ENCODE results near the gene DNAJB2.

DNA sequence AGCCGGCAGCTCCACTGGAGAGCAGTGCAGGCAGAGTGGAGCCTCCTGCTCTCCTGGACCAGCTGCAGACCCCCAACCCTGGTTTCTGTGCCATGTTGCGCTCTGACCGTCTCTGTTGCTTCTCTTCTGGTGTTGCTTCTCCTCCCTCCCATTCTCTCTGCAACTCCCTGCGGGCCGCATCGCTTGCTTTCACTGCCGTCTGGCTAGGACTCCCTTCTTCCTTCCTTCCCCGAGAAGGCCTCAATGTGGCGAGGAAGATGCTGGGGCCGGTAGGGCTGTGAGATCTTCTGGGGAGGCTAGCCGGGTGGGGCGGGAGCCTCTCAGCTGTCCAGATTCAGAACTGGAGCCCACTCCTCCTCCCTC lies 6.2 kb downstream of the DNAJB2 start:
- TF ChIP-seq POLR2A (IDR thresholded peaks at IDR 0.05; ENCODE audit: low read depth, low read length) (no peak), TAF1 (IDR thresholded peaks at IDR 0.05; ENCODE audit: low read depth, low read length) (no peak), POLR2AphosphoS5 (IDR thresholded peaks at IDR 0.05; ENCODE audit: low read depth, low read length) (no peak)
